ENCODE results near the gene PPTC7.
"Not testable (repeated sequence)": the region's sequence is repeated elsewhere in the genome, so short reads cannot be mapped to it uniquely, and the experiment has no call there.

PPTC7 gene

GRCh38 chr12:110560946-110561345 is 22.2 kb downstream of the PPTC7 start:
- no peak for DNase-seq

- DNase-seq, result no peak
These were observed 23.1 kb downstream of the PPTC7 start for GRCh38 chr12:110560048-110560447.

- DNase-seq, result not testable (repeated sequence)
These were observed 24.2 kb downstream of the PPTC7 start for GRCh38 chr12:110558945-110559344.

GRCh38 chr12:110557300-110557699 is 25.8 kb downstream of the PPTC7 start:
- no peak for DNase-seq

GRCh38 chr12:110556705-110557104 is 26.4 kb downstream of the PPTC7 start:
- DNase-seq, result no peak

GRCh38 chr12:110555577-110556406 is 27.3 kb downstream of the PPTC7 start:
- DNase-seq, result no peak

GRCh38 chr12:110554184-110554583 is 28.9 kb downstream of the PPTC7 start:
- DNase-seq, result no peak

GRCh38 chr12:110550981-110551380 is 32.1 kb downstream of the PPTC7 start:
- no peak for DNase-seq

GRCh38 chr12:110549716-110550115 is 33.4 kb downstream of the PPTC7 start:
- DNase-seq, result no peak

- DNase-seq, result no peak
These were observed 34.4 kb downstream of the PPTC7 start for GRCh38 chr12:110548678-110549077.

GRCh38 chr12:110547090-110547489 is 36.0 kb downstream of the PPTC7 start:
- no peak for DNase-seq

- DNase-seq, result no peak
These were observed 36.8 kb downstream of the PPTC7 start for GRCh38 chr12:110546339-110546738.

- no peak for DNase-seq
These were observed 37.3 kb downstream of the PPTC7 start for GRCh38 chr12:110545812-110546211.

GRCh38 chr12:110545259-110545658 is 37.9 kb downstream of the PPTC7 start:
- DNase-seq, result not testable (repeated sequence)

- DNase-seq, result no peak
These were observed 39.2 kb downstream of the PPTC7 start for GRCh38 chr12:110543965-110544364.

GRCh38 chr12:110543252-110543959 is 39.7 kb downstream of the PPTC7 start:
- DNase-seq, result no peak

GRCh38 chr12:110540048-110540447 is 43.1 kb downstream of the PPTC7 start:
- DNase-seq, result no peak

- DNase-seq, result no peak
These were observed 44.1 kb downstream of the PPTC7 start for GRCh38 chr12:110538869-110539622.

GRCh38 chr12:110537605-110538409 is 45.3 kb downstream of the PPTC7 start:
- no peak for DNase-seq

GRCh38 chr12:110536834-110537604 is 46.1 kb downstream of the PPTC7 start:
- DNase-seq, result no peak

- DNase-seq, result no peak
These were observed 48.3 kb downstream of the PPTC7 start for GRCh38 chr12:110534811-110535210.

- no peak for DNase-seq
These were observed 49.5 kb downstream of the PPTC7 start for GRCh38 chr12:110533607-110534006.

Measured in NCI-H510A treated with DMSO at 0.1 percent for 48 hours (cell line).